Naive thymus-derived CD8-positive, alpha-beta T cell (primary cell): ENCODE data around the gene RAMP1. TPM values are rescaled to one million over a fixed set of nuclear protein-coding genes. Genes with fewer than 3 reads are reported as not detected.

ENCODE experiments used
- ATAC-seq, 2 donors: fragments of 150-1000 bp; cut with Tn5 transposase in 1 of 2; sonication (Bioruptor Pico), chemical (Tn5 transposase) in 1 of 2; 1 replicate in 1 of 2; 2 replicates in 1 of 2; pipeline ENCODE4 v1.10.0; 2021; ENCODE audit warnings: mild to moderate bottlenecking in 2 of 2, moderate library complexity in 2 of 2
- POLR2A ChIA-PET: fragments of 350-600 bp; sonication (Branson Sonifier 250); formaldehyde crosslinking; loops from one replicate; lab custom pipeline; 2021; ENCODE audit warnings: antibody characterized with exemption; lab: Charles Lee
- DNase-seq, 10 donors: peaks; one replicate each; pipeline versions ENCODE4 v3.0.0 to v3.0.0-alpha.2; 2020 to 2022
- H3K27ac Mint-ChIP-seq, 10 donors: one replicate each; pipeline ENCODE4 v1.8.0; 2020 to 2022; ENCODE audit warnings: mild to moderate bottlenecking in 10 of 10, mixed read lengths in 10 of 10, moderate library complexity in 4 of 10, inconsistent platforms in 1 of 10
- H3K27me3 Mint-ChIP-seq, 5 donors: one replicate each; pipeline ENCODE4 v1.8.0; 2021 to 2022; ENCODE audit warnings: mixed read lengths in 5 of 5
- H3K36me3 Mint-ChIP-seq, 3 donors: one replicate each; pipeline ENCODE4 v1.8.0; 2020 to 2022; ENCODE audit warnings: mixed read lengths in 3 of 3, mild to moderate bottlenecking in 2 of 3, inconsistent platforms in 1 of 3
- H3K4me1 Mint-ChIP-seq, 4 donors: one replicate each; pipeline ENCODE4 v1.8.0; 2021 to 2022; ENCODE audit warnings: mixed read lengths in 4 of 4
- H3K4me3 Mint-ChIP-seq, 10 donors: one replicate each; pipeline ENCODE4 v1.8.0; 2020 to 2022; ENCODE audit warnings: mild to moderate bottlenecking in 10 of 10, mixed read lengths in 10 of 10, moderate library complexity in 6 of 10, inconsistent platforms in 1 of 10
- H3K9me3 Mint-ChIP-seq, 9 donors: one replicate each; pipeline ENCODE4 v1.8.0; 2020 to 2022; ENCODE audit warnings: mixed read lengths in 9 of 9, mild to moderate bottlenecking in 3 of 9, inconsistent platforms in 1 of 9, moderate library complexity in 1 of 9
- polyA plus RNA-seq, 3 donors: library from polyadenylated mRNA; unstranded; fragments of 300-500 nt; fragmentation: Illumina TruSeq; gene quantifications; one replicate each; pipeline ENCODE4 v1.2.3, GENCODE V29; 2021
- total RNA-seq, 8 experiments: library from RNA in 2 of 8; stranded (reverse) in 2 of 8; gene quantifications; one replicate each; pipeline ENCODE4 v1.2.3 and lab custom pipeline; 2021 to 2026

The RAMP1 gene
- total and polyA plus RNA-seq, 5 experiments from 2014 or later, result 1.1 TPM; not detected in 4

DNA sequence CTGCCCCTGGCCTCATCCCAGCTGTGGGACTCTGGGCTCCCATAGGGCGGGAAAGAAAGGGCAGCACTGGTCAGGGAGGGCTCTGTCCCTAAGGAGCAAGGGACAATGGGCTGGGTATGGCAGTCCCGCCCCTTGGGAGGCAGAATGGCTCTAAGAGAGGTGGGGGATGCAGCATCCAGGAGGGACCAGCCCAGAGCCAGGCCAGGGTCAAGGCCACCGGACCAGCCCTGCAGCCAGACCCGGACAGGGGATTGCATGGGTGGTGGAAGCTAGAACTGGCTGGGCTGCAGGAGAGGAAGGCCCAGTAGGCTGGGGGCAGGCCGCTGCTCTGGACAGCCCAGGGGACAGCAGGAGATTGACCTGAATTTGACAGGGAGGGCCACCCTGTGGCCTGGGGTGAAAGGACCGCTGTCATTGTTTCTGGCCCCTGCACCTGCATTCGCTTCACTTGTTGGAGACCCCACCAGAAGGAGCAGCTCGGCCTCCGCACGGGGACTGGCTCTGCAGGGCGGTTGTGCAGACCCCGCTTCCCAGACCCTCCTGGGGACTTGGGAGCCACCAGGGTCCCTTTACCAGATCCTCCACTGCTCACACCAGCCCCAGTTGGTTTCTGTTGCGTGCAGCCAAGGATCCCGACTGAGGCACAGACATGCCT lies 14.6 kb downstream of the RAMP1 start:
- Mint-ChIP-seq H3K4me1 (peaks cover 3 to 18% (median 10%) of the 10 kb centered on the region in 4 donors), H3K27ac (peak overlapping the region in 1 of 10 donors; percentile 33), H3K36me3 (no peaks in the 10 kb centered on the region), H3K27me3 (peaks cover 7 to 33% (median 22%) of the 10 kb centered on the region in 5 donors), H3K9me3 (no peaks in the 10 kb centered on the region), H3K4me3 (peak overlapping the region in 7 of 10 donors; percentile 18 to 54 (median 24))
- no peak for ATAC-seq
- no peak for DNase-seq
- POLR2A ChIA-PET, result no interaction called here

DNA sequence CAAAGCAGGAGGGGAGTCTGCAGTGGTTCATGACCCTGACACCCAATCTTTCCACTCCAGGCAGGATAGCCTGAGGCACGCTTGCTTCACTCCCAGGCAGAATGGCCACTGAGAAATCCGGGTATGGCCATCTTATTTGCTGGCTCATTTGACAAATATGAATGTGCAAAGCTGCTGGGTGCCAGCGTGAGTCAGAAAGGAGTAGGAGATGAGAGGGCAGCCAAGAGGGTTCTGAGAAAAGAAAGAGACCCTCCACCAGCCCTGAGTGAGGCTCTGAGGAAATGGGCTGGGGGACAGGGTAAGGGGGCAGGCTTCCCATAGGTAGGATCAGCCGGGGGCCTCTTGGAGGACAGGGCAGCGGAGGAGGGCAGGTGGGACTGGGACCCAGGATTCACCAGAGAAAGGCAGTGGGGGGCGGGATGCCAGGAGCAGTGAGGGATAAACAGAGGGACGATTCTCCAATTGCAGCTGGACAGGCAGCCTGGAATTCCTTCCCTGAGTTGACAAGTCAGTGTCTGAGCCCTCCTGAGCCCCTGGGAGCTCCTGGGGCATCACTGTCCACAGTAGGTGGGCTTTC lies 15.2 kb downstream of the RAMP1 start:
- POLR2A ChIA-PET, result interaction anchor here (0.6 kb wide), 1 partner anchor 89 kb away, joined by 5 read pairs; no protein-coding TSS in a partner anchor
- ATAC-seq, result no peak
- no peaks in the 10 kb centered on the region for H3K9me3 Mint-ChIP-seq
- H3K27me3 Mint-ChIP-seq, result peaks cover 7 to 26% (median 15%) of the 10 kb centered on the region in 5 donors
- DNase-seq, result no peak
- peak overlapping the region in 1 of 10 donors; percentile 21 for H3K27ac Mint-ChIP-seq
- no peak overlapping the region for H3K4me3 Mint-ChIP-seq
- H3K4me1 Mint-ChIP-seq, result peaks cover 3 to 12% (median 8%) of the 10 kb centered on the region in 4 donors
- no peaks in the 10 kb centered on the region for H3K36me3 Mint-ChIP-seq

DNA sequence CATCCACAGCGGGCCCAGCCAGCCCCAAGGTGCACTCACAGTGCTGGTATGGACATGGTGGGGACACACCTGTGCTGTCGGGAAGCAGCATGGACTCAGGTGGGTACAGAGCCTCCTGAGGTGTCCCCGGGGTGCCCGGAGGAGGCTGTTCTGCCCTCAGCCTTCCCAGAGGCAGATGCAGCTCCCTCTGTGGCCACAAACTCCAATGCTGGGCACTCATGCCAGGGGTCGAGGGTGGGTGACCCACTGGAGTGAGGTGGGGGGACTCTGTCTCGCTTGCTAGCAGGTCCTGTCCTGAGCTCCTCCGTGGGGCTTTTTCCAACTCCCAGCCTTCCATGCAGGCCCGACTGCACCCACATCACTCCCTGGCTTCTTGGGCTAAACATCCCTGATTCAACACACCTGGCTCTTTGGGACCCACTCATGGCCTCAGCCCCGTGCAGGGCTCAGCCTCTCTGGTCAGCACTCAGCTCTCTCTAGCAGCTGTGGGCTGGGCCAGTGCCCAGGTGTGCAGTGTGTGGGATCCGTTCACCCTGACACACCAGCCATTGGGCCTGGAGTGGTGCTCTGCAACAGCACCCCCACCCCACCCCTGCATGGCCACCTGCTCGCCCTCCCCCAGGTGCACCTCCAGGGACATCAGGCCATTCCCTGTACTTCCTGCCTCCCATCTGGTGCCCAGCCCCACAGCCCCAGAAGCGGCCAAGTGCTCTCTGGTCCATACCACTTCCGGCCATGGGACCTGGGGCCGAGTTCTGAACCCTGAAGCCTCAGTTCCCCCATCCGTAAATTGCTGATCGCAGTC lies 16.0 kb downstream of the RAMP1 start:
- ATAC-seq (no peak), DNase-seq (no peak)
- Mint-ChIP-seq H3K36me3 (no peaks in the 10 kb centered on the region), H3K27ac (no peak overlapping the region), H3K4me1 (peaks cover 3 to 12% (median 8%) of the 10 kb centered on the region in 4 donors), H3K9me3 (no peaks in the 10 kb centered on the region), H3K4me3 (no peak overlapping the region), H3K27me3 (peaks cover 6 to 20% (median 11%) of the 10 kb centered on the region in 5 donors)
- POLR2A ChIA-PET, result no interaction called here

- DNase-seq (peak in 1 of 10 donors; percentile 26), ATAC-seq (no peak)
- Mint-ChIP-seq H3K4me3 (no peak overlapping the region), H3K27ac (no peak overlapping the region), H3K9me3 (no peaks in the 10 kb centered on the region), H3K27me3 (peaks cover 2 to 14% (median 5%) of the 10 kb centered on the region in 5 donors), H3K36me3 (no peaks in the 10 kb centered on the region), H3K4me1 (peaks cover 3 to 12% (median 8%) of the 10 kb centered on the region in 4 donors)
- POLR2A ChIA-PET, result no interaction called here
These were observed 16.7 kb downstream of the RAMP1 start for GRCh38 chr2:237876061-237876526.

DNA sequence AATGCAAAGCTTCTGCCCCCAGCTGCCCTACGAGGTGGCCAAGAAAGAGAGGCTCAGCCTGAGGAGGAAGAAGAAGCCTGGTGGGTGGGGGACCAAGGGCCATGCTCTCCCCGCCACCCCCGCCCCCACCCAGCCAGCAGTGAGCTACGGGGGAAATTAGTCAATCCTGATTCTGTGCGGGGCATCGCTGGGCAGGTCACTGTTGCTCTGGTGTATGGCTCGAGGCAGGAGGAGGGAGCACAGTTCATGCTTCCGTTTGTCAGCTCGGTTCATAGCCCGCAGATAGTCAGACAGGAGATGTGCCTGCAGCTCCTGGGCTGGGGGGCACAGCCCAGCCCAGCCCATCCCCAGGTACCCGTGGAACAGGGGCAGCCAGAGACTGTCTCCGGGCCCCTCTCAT lies 17.1 kb downstream of the RAMP1 start:
- H3K9me3 Mint-ChIP-seq, result no peaks in the 10 kb centered on the region
- no peak for ATAC-seq
- H3K4me3 Mint-ChIP-seq, result no peak overlapping the region
- peaks cover 0 to 9% (median 3%) of the 10 kb centered on the region in 5 donors for H3K27me3 Mint-ChIP-seq
- DNase-seq, result peak in 1 of 10 donors; percentile 32
- H3K36me3 Mint-ChIP-seq, result no peaks in the 10 kb centered on the region
- POLR2A ChIA-PET, result interaction anchor here (0.6 kb wide), 1 partner anchor 86 kb away, joined by 8 read pairs; no protein-coding TSS in a partner anchor
- H3K4me1 Mint-ChIP-seq, result peaks cover 3 to 12% (median 8%) of the 10 kb centered on the region in 4 donors
- peak overlapping the region in 1 of 10 donors; percentile 13 for H3K27ac Mint-ChIP-seq

- POLR2A ChIA-PET, result interaction anchor here (0.6 kb wide), 1 partner anchor 86 kb away, joined by 8 read pairs; no protein-coding TSS in a partner anchor
- no peak overlapping the region for H3K27ac Mint-ChIP-seq
- H3K4me3 Mint-ChIP-seq, result no peak overlapping the region
- ATAC-seq (no peak), DNase-seq (peak in 1 of 10 donors; percentile 16)
- peaks cover 0 to 4% (median 0%) of the 10 kb centered on the region in 5 donors for H3K27me3 Mint-ChIP-seq
- peaks cover 3 to 12% (median 8%) of the 10 kb centered on the region in 4 donors for H3K4me1 Mint-ChIP-seq
- no peaks in the 10 kb centered on the region for H3K9me3 Mint-ChIP-seq
- H3K36me3 Mint-ChIP-seq, result no peaks in the 10 kb centered on the region
These were observed 17.6 kb downstream of the RAMP1 start for GRCh38 chr2:237876951-237877491.

DNA sequence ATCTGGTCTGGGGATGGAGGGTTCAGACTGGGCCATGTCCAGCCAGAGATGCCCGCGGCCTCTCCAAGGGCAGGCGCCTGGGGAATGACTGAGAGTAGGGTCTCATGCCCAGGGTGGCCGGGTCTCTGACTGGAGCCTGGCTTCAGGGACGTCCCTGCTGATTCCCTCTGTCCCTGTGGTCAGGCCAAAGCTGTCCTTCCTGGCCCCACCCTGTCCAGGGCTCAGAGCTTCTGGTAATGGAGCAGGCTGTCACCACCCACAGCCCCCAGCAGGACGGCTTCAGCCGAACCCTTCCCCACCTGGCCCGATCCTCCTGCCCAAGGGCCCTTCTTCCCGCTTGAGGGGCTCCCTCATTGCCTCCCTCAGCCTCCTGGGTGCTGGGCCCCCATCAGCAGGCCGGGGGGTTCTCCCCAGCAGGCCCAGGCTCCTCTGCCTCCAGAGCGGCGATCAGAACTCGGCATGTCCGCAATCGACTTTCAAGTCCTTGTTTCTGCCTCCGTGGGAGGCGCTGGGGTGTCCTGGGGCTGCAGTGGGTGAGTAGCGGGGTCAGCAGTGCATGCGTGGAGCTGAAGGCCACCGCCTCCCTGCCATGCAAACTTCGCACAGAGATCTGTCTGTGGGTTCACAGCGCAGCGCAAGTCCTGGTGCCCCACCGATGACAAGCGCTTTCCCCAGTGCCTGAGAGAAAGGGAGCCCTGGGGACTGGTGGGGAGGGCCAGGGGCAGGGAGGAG lies 18.3 kb downstream of the RAMP1 start:
- no peak for ATAC-seq
- Mint-ChIP-seq H3K9me3 (no peaks in the 10 kb centered on the region), H3K4me3 (no peak overlapping the region), H3K36me3 (no peaks in the 10 kb centered on the region), H3K4me1 (peaks cover 3 to 12% (median 8%) of the 10 kb centered on the region in 4 donors), H3K27ac (no peak overlapping the region), H3K27me3 (peaks cover 0 to 3% (median 0%) of the 10 kb centered on the region in 5 donors)
- POLR2A ChIA-PET, result no interaction called here
- peak in 1 of 10 donors; percentile 45 for DNase-seq

DNA sequence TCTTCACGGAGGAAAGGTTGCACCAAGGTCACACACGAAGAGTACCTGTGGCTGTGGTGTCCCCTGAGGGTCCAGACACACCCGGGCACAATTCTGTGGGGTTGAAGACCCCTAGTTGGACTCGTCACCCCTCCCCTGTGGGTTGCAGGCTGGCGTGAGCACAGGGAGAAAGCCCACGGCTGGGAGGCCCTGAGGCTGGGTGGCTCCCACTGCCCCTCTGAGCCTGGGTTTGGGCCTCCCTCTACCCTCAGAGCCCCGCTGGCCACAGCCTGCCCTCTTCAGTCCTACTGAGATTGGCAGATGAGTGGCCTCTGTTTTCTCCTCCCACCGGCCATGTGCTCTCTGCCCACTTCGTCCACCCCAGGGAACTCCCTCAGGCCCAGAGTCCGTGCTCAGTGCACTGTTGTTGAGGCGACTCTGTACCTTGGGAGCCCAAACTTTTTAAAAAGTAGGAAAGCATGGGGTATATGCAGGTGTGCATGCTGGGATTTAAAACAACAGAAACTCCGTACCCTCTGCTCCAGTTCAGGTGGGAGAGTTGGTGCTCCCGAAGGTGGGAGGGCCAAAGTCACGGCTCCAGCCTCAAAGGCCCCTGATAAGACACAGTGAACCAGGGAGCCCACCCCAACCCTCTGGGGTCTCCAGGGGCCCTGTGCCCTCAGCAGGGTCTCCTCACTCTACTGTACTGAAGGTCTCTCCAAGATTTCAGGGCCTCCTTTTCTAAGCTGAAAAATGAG lies 19.1 kb downstream of the RAMP1 start:
- POLR2A ChIA-PET, result no interaction called here
- Mint-ChIP-seq H3K27me3 (no peaks in the 10 kb centered on the region), H3K4me1 (peaks cover under 1 to 7% (median 4%) of the 10 kb centered on the region in 4 donors), H3K9me3 (no peaks in the 10 kb centered on the region), H3K27ac (no peak overlapping the region), H3K36me3 (no peaks in the 10 kb centered on the region), H3K4me3 (no peak overlapping the region)
- ATAC-seq (no peak), DNase-seq (peak in 1 of 10 donors; percentile 4)

DNA sequence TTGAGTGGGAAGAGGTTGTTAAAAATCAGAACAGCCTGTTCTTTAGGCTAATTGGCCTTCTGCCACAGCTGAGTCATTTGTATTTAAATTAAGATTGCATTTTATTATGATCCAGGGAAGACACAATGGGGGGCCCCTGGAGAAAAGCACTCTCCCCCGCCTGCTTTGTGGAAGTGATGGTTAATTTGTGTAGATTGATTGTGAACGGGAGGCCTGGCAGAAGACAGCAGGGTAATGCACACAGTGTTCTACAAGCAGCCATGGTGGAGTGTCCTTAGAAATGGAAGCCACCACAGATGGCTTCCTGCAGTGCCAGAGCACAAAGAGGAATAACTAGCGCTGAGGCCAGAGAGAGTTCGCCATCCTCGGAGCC lies 19.6 kb downstream of the RAMP1 start:
- no peak overlapping the region for H3K4me3 Mint-ChIP-seq
- DNase-seq, result no peak
- POLR2A ChIA-PET, result no interaction called here

DNA sequence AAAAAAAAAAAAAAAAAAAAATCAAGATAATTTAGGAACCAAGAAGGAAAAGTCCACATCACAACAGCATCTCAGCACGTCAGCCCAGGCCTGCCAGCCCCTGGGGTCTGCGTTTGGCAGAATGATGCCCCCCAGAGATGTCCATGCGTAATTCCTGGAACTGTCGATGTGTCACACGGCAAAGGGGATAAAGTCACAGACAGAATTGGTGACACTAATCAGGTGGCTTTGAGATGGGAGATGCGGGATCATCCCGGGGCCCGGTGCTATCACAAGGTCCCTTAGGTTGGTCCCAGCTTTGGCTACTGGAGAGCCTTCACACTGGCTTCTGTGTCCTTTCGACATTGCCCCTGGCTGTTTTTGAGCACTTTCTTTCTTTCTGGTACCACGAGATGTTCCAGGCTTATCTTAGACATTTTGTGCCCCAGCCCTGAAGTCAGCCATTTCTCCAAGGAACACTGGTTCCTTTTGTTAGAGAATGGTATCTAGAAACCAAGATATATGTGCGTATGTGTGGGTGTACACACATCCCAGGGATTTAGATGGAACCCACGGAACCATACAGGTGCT lies 20.7 kb downstream of the RAMP1 start:
- H3K36me3 Mint-ChIP-seq, result no peaks in the 10 kb centered on the region
- no peaks in the 10 kb centered on the region for H3K4me1 Mint-ChIP-seq
- ATAC-seq, result no peak
- POLR2A ChIA-PET, result no interaction called here
- H3K27ac Mint-ChIP-seq, result no peak overlapping the region
- H3K9me3 Mint-ChIP-seq, result no peaks in the 10 kb centered on the region
- no peaks in the 10 kb centered on the region for H3K27me3 Mint-ChIP-seq
- DNase-seq, result peak in 1 of 10 donors; percentile 8
- H3K4me3 Mint-ChIP-seq, result no peak overlapping the region

More for the DNA sequence above, 19.6 kb downstream of the RAMP1 start:
- H3K27me3 Mint-ChIP-seq, result no peaks in the 10 kb centered on the region
- no peak for ATAC-seq
- peaks cover 0 to 2% (median 0%) of the 10 kb centered on the region in 4 donors for H3K4me1 Mint-ChIP-seq
- no peaks in the 10 kb centered on the region for H3K36me3 Mint-ChIP-seq
- H3K9me3 Mint-ChIP-seq, result no peaks in the 10 kb centered on the region
- no peak overlapping the region for H3K27ac Mint-ChIP-seq
